Gastrocnemius medialis (tissue), 4 donors: ENCODE results near the gene CENPVL2. TPM values are rescaled to one million over a fixed set of nuclear protein-coding genes. Genes with fewer than 3 reads are reported as not detected.
"Not testable (repeated sequence)": the region's sequence is repeated elsewhere in the genome, so short reads cannot be mapped to it uniquely, and the experiment has no call there.

Experiments used
- ATAC-seq, 2 donors: fragments of 150-250 bp; one replicate each; pipeline ENCODE4 v1.9.1; 2016
- DNase-seq, 2 donors: peaks; one replicate each; pipeline ENCODE4 v3.0.0-alpha.2; 2019
- H3K27ac ChIP-seq, 4 donors: fragments of 200-600 bp; sonication (generic); 1 replicate in 1 of 4; 2 replicates in 3 of 4; pipeline ENCODE4 v1.5.1; 2016 to 2018; ENCODE audit warnings: mild to moderate bottlenecking in 2 of 4, moderate library complexity in 1 of 4
- H3K27me3 ChIP-seq, 3 donors: fragments of 200-600 bp; sonication (generic) in 2 of 3; 1 replicate in 1 of 3; 2 replicates in 2 of 3; pipeline versions ENCODE4 v1.5.1 to v1.6.0; 2016 to 2019; ENCODE audit warnings: mild to moderate bottlenecking in 1 of 3, moderate library complexity in 1 of 3
- H3K36me3 ChIP-seq, 2 donors: fragments of 200-600 bp; sonication (generic) in 1 of 2; one replicate each; pipeline ENCODE4 v1.5.1; 2017 to 2018
- H3K4me1 ChIP-seq, 2 donors: fragments of 200-600 bp; sonication (generic) in 1 of 2; one replicate each; pipeline ENCODE4 v1.5.1; 2016 to 2017; ENCODE audit warnings: mild to moderate bottlenecking in 2 of 2
- H3K4me3 ChIP-seq, 4 donors: fragments of 200-600 bp; sonication (generic) in 3 of 4; 1 replicate in 1 of 4; 2 replicates in 3 of 4; pipeline ENCODE4 v1.5.1; 2016 to 2019; ENCODE audit warnings: mild to moderate bottlenecking in 2 of 4
- H3K9me3 ChIP-seq, 3 donors: fragments of 200-600 bp; sonication (generic) in 2 of 3; 1 replicate in 1 of 3; 2 replicates in 2 of 3; pipeline ENCODE4 v1.5.1; 2016 to 2019
- POLR2A ChIP-seq, 2 donors: fragments of 450-650 bp; IDR thresholded peaks; one replicate each; pipeline ENCODE4 v1.6.1; 2017; ENCODE audit warnings: antibody characterized with exemption in 2 of 2, mild to moderate bottlenecking in 2 of 2, moderate library complexity in 2 of 2
- in situ Hi-C, 4 donors: fragments of 200-750 bp; cut with MboI; loops; one replicate each; pipeline versions ENCODE4 v1.15.0 to v1.8.0; 2017; ENCODE audit warnings: low sequenced_read_pairs in 4 of 4
- intact Hi-C: fragments of 100-400 bp; cut with DNase I; formaldehyde crosslinking; loops from one replicate; pipeline ENCODE4 v1.15.1; 2023; ENCODE audit warnings: low total_unique reads
- total RNA-seq, 4 donors: library from RNA; depleted of rRNA; stranded (reverse); fragments of >200 nt; gene quantifications; one replicate each; pipeline versions ENCODE4 v1.1.0 to v1.2.3, GENCODE V29; 2016
- TF ChIP-seq, protein P1 (sequence below), 5 experiments: fragments of 450-650 bp in 3 of 5; fragments of 200-600 bp in 2 of 5; sonication (generic) in 2 of 5; IDR thresholded peaks in 4 of 5; conservative IDR thresholded peaks in 1 of 5; 1 replicate in 4 of 5; 2 replicates in 1 of 5; pipeline ENCODE4 v1.5.1; 2016 to 2019; ENCODE audit warnings: antibody characterized with exemption in 5 of 5, mild to moderate bottlenecking in 3 of 5, moderate library complexity in 3 of 5

CENPVL2 gene
- total RNA-seq, 4 donors from 2014 or later, result not detected

DNA sequence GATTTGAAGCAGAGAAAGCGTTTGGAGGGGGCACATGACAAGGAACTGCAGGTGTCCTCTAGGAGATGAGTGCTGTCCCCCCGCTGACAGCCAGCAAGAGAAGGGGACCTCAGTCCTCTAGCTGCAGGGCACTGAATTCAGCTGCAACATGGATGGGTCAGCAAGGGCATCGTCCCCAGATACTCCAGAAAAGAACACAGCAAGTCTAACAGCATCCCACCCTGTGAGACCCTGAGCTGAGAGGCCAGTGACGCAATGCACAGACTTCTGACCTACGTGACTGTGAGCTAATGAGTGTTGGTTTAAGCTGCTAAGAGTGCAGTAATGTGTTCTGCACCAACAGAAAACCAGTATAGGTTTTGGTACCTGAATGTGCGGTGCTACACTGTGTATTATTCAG, 11.6 kb upstream of the CENPVL2 start:
- DNase-seq (no peak), ATAC-seq (no peak)
- Histone ChIP-seq H3K27me3 (no peaks in the 10 kb centered on the region), H3K9me3 (no peaks in the 10 kb centered on the region), H3K4me3 (no peak overlapping the region), H3K36me3 (no peaks in the 10 kb centered on the region), H3K27ac (no peak overlapping the region), H3K4me1 (no peaks in the 10 kb centered on the region)
- TF ChIP-seq, protein P1, sequence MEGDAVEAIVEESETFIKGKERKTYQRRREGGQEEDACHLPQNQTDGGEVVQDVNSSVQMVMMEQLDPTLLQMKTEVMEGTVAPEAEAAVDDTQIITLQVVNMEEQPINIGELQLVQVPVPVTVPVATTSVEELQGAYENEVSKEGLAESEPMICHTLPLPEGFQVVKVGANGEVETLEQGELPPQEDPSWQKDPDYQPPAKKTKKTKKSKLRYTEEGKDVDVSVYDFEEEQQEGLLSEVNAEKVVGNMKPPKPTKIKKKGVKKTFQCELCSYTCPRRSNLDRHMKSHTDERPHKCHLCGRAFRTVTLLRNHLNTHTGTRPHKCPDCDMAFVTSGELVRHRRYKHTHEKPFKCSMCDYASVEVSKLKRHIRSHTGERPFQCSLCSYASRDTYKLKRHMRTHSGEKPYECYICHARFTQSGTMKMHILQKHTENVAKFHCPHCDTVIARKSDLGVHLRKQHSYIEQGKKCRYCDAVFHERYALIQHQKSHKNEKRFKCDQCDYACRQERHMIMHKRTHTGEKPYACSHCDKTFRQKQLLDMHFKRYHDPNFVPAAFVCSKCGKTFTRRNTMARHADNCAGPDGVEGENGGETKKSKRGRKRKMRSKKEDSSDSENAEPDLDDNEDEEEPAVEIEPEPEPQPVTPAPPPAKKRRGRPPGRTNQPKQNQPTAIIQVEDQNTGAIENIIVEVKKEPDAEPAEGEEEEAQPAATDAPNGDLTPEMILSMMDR (IDR thresholded peaks at IDR 0.05 in 4 of 5, conservative IDR thresholded peaks at IDR 0.05 in 1 of 5), result no peak
- no peak for TF ChIP-seq POLR2A (IDR thresholded peaks at IDR 0.05)
- intact Hi-C loops, result no loop called here
- in situ Hi-C loops, result no loop called here

DNA sequence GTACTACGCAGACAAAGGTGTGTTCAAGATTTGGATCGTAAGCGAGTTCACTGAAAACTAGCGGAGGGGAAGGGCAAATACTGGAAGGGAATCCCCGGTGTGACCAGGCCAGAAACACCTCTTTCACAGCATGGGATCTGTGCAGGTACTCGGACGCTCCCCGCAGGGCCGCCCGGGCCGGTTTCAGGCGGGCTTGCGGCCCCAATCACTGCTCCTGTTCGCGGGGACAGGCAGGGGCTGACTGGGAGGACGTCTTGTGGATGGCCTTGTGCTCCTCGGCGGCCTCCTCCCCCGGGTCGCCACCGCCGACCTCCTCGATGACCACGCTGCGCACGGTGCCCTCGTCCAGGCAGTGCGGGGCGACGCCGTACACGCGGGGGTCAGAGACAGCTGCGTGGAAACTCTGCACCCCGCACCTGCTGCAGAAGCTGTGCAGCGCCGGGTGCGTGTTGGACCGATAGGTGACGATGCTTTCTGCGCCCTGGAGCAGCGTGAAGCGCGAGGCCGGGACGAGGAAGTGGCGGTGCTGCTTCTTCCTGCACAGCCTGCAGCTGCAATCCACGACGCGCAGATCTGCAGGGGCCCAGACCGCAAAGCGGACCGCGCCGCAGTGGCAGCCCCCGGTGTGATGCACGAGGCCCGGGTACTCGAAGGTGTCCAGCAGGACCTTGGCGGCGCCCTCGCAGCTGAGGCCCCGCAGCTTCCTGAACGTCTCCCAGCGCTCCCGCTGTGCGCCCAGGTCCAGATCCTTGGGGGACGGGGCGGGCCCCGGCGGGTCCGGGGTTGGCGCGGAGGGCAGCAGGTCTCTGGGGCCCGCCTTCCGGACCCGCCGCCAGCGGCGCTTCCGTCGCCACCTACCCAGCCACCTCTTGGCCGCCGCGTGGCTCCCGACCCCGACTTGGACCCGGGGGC, 567 bp downstream of the CENPVL2 start:
- H3K9me3 ChIP-seq, H3K27me3 ChIP-seq, H3K4me3 ChIP-seq, H3K36me3 ChIP-seq, DNase-seq, ATAC-seq, H3K27ac ChIP-seq, H3K4me1 ChIP-seq, intact Hi-C loops, in situ Hi-C loops: not testable (repeated sequence)

DNA sequence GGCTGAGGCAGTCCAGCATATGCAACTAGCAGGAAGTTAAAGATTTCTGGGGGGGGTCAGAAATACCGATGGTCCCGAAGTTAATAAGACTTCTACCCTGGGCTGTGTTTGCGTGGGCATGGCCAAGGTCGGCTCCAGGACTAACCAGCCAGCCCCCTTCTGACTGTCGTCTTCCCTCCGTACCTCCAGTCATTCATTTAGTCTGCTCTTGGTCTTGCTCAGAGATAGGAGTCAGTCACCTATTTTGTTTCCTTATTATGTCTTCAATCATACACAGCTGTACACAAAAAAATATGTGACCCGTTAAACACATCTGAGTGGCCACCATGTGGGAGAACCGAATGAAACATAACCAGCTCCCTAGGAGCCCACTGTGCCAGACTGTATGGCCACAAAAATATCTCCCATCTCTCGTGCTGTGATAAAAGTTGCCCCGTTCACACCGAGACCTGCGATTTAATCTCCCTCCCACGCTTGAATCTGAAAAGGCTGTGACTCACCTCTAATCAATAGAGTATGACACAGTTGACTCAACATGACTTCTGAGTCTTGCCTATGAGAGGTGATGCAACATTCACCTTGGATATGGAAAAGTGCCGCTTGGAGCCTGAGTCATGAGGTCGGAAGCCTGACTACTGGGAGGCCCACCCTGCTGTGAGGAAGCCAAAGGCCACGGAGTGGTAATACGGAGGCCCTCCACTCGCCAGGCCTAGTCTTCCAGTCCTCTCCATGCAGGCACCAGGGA, 2.8 kb downstream of the CENPVL2 start:
- H3K27ac ChIP-seq, H3K4me3 ChIP-seq, ATAC-seq, DNase-seq, H3K27me3 ChIP-seq, H3K9me3 ChIP-seq, H3K36me3 ChIP-seq, intact Hi-C loops, in situ Hi-C loops, H3K4me1 ChIP-seq: not testable (repeated sequence)

DNA sequence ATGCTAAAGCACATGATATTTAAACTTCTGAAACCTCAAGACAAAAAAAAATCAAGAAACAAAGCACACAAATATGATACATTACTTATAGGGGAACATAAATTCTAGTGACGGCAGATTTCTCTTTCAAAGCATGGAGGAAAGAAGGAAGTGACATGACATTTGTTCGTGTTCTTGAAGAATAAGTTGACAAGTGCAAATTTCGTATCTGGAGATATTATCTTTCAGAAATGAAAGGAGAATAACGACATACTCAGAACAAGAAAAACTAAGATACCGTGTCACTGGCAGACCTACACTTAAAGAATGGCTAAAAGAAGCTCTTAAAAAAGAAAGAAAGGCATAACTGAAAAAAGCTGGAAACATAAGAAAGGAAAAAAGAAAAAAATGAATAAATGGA, 16.6 kb downstream of the CENPVL2 start:
- no peaks in the 10 kb centered on the region for H3K4me1 ChIP-seq
- intact Hi-C loops (no loop called here), in situ Hi-C loops (no loop called here)
- TF ChIP-seq POLR2A (IDR thresholded peaks at IDR 0.05), result no peak
- TF ChIP-seq, protein P1 (IDR thresholded peaks at IDR 0.05 in 4 of 5, conservative IDR thresholded peaks at IDR 0.05 in 1 of 5), result no peak
- no peak overlapping the region for H3K27ac ChIP-seq
- ATAC-seq, result no peak
- no peak overlapping the region for H3K4me3 ChIP-seq
- H3K9me3 ChIP-seq, result no peaks in the 10 kb centered on the region
- H3K27me3 ChIP-seq, result peaks cover 0 to 4% (median 0%) of the 10 kb centered on the region in 3 donors
- DNase-seq, result no peak
- no peaks in the 10 kb centered on the region for H3K36me3 ChIP-seq

DNA sequence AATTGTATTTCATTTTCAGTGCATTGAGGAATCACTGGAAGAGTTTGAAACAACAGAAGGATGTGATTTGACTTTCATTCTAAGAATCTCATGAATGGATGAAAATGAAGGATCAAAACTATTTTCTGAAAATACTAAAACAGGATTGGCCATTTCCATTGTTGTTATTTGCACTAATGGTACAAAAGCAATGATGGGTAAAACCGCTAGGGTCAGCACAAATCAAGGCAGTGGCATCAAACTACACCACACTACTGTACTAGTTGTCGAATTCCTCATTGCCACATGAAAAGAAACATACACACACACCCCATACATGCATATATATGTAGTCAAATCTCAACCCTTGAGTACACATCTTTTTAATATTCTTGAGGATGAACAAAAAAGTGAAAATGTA, 39.3 kb downstream of the CENPVL2 start:
- intact Hi-C loops, result no loop called here
- Histone ChIP-seq H3K27me3 (peaks cover 0 to 11% (median 0%) of the 10 kb centered on the region in 3 donors), H3K4me1 (no peaks in the 10 kb centered on the region), H3K27ac (no peak overlapping the region), H3K9me3 (no peaks in the 10 kb centered on the region), H3K36me3 (no peaks in the 10 kb centered on the region), H3K4me3 (no peak overlapping the region)
- ATAC-seq (no peak), DNase-seq (no peak)
- in situ Hi-C loops, result no loop called here
- TF ChIP-seq, protein P1 (IDR thresholded peaks at IDR 0.05 in 4 of 5, conservative IDR thresholded peaks at IDR 0.05 in 1 of 5), result no peak
